DLD1 (cell line): ENCODE data around the gene IFT20.

ENCODE experiments used
- in situ Hi-C: cut with HindIII; loops from 2 replicates; pipeline ENCODE4 v1.10.0; 2017; ENCODE audit warnings: low sequenced_read_pairs

The IFT20 gene

DNA sequence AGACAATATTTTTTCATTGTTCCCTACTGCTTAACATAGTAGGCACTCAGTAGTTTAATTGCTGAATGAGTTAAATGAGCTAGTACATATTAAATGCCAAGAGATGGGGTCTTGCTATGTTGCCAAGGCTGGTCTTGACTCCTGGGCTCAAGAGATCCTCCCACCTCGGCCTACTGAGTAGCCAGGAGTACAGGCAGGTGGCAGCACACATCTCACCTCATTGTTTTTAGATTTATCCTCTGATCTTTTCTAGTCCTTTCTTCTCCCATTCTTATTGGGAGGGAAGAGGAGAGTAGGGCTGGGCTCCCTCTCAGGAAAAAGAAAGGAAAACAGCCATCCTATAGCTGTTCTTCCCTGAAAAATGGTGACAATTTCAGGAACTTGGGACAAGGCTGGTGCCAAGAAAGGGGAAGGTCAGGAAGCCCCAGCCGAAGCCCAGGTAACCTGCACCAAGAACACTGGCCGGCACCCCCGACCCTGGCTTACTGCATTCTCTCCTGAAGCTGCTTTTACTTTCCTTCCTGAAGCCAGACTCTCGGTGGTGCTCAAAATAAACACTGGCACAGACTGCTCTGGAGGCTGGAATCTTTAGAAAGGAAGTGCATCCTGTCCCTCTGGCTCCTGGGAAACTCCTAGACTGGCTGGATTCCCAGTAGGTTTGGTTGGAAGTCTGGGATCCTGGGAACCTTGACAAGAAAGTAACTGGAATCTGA lies 2.9 kb upstream of the IFT20 start:
- in situ Hi-C loops, result no loop called here

DNA sequence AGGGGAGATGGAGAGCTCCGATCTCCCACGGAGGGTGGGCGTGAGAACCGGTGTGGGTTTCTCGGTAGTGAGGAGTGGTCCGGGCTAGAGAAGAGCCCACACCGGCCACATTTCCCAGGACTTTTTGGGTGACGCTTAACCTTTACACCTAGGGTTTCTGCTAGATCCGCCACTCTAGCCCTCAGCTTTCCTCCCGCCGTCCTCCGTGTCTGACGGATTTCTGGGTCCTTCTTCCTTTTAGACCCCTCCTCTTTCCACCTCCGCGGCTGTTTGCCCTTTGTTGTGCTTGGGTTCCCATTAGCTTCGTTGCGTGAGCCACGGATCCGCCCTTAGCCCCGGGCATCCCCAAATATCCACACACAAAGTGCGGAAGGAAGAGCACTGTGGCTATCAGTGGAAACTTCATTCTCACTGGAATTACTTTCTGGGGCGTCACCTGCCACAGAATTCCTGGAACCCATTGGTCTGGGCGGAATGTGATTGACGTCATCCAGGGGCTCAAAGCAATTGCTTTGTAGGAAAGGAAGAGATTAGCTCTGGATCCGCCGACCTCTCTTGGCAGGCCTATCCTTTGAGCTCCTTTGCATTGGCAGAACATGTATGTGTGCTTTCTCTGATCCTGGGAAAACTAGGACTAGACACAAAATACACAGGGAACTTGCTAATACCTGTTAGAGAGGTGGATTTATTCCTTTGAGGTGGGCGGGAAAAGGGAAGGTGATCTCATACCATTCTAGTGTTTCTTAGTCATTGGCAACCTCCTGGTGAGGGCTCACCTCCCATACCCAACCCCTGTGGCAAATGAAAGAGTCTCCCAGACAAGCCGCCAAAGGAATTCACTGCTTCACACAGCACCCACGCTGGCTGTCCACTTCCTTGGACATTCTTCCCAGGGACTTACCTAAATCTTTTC lies 943 bp upstream of the IFT20 start:
- in situ Hi-C loops, result no loop called here

DNA sequence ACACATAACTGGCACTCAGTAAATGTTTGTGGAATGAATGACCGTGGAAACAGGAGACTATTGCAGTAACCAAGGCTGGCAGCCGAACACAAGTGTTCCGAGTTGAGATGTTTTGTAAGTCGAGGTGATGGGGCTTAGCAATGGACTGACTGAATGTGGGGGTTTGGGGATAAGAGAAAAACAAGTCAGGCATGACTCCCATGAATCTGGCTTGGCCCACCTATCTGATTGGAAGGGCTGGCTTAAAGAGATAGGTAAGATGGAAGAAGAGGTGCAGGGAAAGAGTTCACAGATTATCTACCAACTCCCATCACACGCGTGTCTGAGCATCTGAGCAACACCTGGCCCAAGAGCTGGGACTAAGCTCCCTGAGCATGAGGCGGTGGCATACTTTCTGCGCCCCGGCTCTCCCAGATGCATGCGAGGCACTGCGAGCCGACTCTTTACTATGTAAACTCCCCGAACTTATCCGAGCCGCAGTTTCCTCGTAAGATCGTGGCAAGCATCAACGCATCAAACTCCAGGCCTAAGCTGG lies 539 bp downstream of the IFT20 start:
- in situ Hi-C loops, result no loop called here

DNA sequence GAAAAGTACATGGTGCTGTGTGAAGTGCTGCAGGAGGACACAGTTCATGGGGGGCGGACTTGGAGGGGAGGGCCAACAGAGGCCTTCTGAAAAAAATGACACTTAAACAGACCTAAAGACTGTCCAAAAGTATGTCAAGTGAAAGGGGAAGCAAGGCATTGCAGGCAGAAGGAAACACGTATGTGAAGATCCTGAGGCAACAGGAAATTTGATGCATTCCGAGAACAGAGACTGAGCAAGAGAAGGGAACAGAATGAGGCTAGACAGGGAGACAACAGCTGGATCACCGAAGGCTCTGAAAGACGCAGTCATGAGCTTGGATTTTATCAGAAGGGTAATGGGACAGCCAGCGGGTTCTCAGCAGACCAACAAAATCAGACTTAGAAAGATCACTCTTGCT lies 1.1 kb downstream of the IFT20 start:
- in situ Hi-C loops, result no loop called here

DNA sequence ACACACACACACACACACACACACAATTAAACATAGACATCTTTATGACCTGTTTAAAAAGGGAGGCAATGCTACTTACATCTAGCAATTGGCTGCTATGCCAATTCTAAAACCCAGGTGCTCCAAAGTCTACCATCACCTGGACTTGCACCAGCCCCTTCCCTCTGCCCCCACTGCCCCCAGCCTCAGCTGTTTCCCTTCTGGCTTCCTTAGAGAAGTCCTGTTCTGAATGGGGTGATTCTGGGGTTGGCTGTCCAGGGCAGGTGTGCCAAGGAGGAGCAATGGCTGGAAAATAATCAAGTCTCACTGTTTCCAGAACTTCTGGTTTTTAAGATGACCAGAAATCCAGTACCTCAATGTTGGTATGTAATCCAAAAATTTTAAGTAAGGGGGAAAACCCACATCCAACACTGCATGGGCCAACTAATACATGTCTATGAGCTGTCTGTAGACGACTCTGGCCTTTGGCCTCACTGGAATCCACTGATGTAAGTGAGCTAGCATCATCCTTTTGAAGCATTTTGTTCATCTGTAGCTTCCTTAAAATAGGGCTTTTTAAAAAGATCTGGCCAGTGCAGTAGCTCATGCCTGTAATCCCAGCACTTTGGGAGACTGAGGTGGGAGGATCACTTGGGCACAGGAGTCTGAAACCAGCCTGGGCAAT lies 2.1 kb downstream of the IFT20 start:
- in situ Hi-C loops, result no loop called here

DNA sequence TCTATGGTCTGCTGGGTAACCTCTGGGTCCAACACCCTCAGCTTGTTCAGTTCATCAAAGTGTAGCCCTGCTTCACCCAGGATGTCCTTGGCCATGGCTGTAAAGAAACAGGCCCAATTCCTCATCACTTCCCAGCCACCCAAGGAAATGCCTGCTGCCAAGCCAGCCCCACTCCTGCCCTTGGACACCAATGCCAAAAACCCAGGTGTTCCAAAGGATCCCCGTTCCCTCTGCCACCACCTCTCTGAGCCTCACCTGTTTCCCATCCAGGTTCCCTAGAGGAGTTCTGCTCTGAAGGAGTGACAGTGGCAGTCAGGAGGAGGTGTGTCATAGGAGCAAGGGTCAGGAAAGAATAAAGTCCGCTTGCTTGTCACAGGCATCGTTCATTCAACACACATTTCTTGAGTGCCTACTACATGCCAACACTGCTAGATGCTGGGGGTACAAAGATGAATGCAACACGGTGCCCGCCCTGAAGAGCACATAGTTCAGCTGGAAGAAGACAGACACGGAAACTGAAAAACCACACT lies 3.3 kb downstream of the IFT20 start:
- in situ Hi-C loops, result no loop called here

DNA sequence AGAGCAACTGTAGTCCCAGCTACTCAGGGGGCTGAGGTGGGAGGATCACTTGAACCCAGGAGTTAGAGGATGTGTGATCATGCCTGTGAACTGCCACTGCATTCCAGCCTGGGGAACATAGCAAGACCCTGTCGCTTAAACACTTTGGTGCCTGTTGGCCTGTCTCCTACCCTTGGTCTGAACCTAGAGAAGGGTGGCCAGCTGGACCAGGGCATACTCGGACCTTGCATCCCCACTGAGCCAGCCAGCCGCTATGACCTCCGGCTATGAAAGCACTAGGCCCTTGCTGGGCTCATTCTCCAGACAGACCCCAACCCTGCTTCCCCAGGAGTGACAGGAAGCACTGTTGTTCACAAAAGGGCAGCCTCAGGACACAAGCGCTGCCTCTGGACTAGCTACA lies 4.6 kb downstream of the IFT20 start:
- in situ Hi-C loops, result no loop called here

DNA sequence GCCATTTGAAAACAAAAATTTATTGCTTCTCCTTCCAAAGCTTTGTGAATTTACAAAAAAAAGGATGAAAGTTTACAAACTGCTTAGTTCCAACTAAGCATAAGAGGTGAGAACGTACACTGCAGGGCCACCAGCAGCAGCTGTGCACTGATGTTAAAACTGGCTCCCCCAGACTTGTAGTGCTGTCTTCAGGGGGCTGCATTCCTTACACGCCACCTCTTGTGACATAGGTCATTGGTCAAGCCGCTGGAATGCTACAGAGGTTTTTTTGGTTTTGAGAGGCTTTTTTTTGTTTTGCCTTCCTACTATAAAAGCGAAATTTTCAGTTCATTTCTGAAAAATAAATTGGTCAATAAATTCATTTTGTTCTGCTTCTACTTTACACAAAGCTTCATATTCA lies 6.9 kb downstream of the IFT20 start:
- in situ Hi-C loops, result no loop called here

DNA sequence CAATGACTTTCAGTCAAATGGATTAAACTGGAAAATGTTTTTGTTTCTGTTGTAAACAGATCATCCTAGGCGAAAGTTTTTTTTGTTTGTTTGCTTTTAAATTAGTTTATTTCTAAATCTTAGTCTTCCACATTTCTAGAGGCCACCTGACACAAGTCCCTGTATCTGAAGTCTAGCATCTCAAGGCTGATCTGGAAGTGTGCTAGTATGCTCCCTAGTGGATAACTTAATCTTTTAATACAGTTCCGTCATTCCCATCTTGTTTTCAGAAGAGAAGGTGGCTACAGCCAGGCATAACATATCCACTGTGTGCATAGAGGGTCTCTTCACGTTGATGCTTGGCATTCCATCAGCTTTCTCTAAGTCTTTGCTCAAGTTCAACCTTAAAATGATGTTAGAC lies 7.6 kb downstream of the IFT20 start:
- in situ Hi-C loops, result no loop called here

DNA sequence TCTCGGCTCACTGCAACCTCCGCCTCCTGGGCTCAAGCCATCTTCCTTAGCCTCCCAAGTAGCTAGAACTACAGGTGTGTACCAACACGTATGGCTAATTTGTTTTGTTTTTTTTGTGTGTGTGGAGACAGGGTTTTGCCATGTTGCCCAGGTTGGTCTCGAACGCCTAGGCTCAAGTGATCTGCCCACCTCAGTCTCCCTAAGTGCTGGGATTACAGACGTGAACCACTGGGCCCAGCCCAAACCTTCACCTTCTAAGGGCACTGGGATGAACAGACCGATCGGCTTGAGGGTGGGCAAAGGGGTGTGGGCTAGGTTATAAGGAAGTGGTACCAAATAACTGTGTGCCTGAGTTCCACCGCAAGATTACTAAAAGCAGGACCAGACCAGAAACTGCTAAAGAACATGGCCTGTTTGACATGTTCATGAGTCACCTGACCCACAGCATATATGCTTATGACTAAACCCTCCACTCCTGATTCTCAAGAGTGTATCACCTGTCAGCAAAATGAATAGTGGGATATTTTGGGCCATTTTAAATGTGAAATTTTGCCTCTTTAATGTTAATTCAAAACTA lies 8.2 kb downstream of the IFT20 start:
- in situ Hi-C loops, result no loop called here

DNA sequence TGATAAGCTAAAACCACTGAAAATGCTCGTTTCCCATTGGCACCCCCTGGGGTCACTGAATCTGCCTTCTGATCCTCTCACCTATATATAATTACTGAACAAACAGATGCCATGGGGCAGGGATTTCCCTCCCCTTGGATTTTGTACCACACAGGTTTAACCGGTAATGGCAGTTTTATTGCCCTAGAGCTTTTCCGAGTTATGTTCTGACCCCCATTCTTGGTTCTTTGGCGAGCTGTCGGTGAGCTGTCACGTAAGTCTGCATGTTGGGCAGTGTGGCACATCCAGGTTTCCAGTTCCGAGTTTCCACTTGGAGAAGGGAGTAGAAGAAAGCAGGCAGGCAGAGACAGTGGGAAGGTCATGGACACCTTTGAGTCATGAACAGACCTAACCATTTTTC lies 9.2 kb downstream of the IFT20 start:
- in situ Hi-C loops, result no loop called here

DNA sequence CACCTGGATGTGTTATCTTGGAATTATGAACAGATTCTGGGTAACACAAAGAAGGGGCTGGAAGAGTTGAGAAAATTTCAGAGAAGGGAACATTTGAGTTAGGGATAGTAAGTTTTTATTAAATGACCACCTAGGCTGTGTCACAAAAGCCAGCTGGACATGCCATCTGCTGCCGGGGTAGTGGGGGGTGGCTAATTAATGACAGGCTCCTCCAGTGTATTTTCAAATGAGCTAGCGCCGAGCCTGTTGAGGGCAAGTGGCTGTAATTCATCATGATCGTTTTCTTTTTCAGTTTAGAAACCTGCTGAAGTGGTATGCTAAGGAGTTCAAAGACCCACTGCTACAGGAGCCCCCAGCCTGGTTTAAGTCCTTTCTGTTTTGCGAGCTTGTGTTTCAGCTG lies 10.1 kb downstream of the IFT20 start:
- in situ Hi-C loops, result no loop called here

DNA sequence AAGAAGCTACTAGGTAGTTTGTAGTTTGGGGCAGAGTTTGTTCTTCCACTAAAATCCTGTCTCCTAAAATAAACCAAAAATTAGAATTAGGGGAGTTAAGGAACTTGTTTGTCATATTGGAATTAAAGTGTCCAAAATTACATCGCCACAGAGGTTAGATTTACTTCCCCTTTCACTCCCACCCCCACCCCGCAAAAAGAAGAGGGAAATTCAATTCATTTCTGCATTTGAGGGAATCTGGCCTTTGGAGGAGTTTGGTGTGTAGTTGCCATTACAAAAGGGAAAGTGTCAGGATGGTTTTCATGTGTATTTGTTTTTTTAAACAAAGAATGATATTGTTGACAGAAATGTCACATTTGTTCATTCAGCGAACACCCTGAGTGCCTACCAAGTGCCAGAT lies 10.5 kb downstream of the IFT20 start:
- in situ Hi-C loops, result no loop called here

DNA sequence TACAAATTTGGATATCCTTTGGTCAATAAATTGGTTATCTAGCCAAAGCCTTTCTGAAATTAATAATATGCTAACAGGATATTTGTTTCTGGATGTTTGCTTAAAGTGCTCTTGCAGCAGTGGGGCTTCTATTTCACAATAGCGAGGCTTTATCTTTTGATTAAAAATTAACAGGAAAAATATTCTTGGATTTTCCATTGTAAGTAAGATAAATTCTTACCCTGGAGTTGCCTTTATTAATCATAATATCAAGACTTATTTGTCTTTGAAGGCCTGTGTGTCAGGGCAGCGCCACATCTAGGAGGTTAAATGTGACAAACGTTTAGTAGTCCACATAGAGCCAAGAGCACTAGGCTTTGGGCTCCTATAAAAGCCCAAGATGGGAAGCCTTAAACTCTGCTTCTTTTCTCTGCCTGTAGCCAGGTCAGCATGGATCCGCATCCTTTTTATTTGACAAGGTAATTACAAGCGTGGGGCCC lies 11.0 kb downstream of the IFT20 start:
- in situ Hi-C loops, result no loop called here

DNA sequence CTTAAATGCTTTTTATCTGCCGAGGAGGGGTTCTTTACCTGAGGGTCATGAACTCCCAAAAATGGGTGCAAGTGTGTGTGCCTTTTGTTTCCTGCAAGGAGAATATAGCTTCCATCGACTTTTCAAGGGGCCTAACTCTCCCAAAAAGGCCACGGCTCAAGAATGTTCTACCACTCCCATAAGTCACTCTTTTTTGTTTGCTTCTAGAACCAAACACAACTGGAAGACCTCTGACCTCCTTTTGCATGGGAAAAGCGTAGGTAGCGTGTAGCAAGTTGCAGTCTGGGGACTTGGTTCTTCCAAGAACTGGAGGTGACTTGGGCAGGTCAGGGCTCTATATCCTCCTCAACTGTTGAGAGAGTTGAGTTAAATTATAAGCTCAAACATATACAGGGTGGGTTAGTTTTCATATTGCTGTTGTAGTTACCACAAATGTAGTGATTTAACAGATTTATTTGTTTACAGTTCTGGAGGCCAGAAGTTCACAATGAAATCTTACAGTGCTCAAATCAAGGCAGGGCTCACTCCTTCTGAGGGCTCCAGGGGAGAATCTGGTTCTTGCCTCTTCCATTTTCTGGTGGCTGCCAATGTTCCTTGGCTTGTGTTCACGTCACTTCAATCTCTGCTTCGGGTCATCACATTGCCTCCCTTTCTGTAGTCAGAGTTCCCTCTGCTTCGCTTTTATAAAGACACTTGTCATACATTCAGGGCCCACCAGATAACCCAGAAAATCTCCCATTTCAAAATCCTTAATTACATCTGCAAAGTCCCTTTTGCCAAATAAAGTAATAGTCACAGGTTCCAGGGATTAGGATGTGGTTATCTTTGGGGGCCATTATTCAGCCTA lies 14.8 kb downstream of the IFT20 start:
- in situ Hi-C loops, result no loop called here

DNA sequence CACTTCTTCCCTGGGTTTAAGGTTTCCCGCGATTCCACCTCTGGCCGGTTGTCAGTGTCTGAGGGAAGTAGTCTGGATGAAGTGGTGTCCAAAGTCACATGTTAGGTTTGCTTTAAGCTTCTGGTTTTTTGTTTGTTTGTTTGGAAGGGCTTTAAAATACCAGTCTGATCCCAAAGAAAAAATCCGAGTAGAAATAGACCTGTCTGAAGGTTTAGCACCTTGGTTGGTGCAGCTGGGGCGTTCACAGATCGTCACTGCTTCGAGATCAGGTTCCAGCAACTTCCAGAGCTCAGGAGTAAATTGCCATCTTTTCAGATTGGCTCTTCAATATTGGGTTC lies 15.7 kb downstream of the IFT20 start:
- in situ Hi-C loops, result no loop called here

DNA sequence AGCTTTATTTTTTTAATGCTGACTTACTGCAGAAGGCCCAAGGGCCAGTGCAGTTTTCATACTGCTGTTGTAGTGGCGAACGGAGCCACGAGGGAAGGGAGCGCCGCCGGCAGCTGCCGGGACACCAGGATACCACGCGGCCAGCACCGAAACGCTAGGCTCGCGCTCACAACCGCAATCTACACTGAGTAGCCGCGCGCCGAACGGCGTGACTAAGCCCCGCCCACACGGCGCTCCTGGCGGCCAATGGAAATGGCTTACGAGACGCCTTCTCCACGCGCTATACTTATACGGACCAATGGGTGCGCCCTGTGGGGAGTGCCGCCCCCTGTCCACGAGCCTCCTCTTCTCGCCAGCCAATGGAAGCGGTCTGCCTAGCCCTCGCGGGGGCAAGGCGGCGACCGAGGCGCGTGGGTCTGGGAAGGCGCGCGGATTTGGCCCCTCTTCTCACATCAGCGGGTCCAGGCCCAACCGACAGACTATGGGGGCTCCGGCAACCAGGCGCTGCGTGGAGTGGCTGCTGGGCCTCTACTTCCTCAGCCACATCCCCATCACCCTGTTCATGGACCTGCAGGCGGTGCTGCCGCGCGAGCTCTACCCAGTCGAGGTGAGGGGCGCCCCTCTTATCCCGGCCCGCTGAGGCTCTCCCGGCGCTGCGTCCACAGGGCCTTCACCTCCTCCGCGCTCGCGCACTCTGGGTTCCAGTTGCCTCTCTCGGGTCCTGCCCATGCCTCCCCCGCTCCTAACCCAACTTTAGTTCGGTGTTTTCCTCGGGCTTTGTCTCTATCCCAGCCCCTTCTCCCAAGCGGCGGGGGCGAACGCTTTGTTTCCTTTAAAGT lies 16.3 kb downstream of the IFT20 start, which contains the start of gene TMEM97:
TSS of gene TMEM97 (plus strand) at position 442 of the 839 bp plus-strand sequence. CDS start at position 482, 40 bp downstream.
- in situ Hi-C loops, result no loop called here

DNA sequence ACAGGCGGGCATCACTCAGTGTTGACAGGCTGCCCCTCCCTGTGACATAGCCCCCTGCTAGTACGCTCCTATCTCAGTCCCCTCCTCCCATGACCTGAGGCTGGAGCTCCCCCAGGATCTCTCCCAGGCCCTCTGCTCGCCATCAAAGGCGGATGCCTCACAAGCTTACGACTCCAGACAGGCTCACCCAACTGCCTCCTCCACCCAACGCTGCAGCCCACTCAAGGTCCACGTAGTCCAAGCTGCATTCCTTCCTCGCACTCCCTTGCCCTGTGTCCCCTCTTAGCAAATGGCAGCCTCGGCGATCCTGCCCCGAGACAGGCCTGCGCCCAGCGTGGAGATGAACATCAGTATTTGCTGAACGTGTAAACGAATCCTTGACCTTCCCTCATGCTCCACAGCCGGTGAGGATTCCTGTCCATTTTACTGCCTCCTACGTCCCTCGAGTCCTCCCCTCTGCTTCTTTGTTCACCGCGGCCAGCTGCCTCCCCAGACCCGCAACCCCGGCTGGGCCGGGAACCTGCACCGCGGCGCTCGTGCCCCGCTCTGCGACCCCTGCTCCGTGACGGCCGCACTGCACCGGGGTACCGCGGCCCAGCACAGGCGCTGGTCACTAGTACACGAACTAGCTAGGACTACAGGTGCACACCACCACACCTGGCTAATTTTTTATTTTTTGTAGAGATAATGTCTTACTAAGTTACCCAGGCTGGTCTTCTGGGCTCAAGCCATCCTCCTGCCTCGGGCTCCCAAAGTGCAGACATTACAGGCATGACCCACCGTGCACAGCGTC lies 17.1 kb downstream of the IFT20 start:
- in situ Hi-C loops, result no loop called here
